ENCODE data around the gene DIO1.
"Not testable (repeated sequence)": the region's sequence is repeated elsewhere in the genome, so short reads cannot be mapped to it uniquely, and the experiment has no call there.

DIO1 gene

DNA sequence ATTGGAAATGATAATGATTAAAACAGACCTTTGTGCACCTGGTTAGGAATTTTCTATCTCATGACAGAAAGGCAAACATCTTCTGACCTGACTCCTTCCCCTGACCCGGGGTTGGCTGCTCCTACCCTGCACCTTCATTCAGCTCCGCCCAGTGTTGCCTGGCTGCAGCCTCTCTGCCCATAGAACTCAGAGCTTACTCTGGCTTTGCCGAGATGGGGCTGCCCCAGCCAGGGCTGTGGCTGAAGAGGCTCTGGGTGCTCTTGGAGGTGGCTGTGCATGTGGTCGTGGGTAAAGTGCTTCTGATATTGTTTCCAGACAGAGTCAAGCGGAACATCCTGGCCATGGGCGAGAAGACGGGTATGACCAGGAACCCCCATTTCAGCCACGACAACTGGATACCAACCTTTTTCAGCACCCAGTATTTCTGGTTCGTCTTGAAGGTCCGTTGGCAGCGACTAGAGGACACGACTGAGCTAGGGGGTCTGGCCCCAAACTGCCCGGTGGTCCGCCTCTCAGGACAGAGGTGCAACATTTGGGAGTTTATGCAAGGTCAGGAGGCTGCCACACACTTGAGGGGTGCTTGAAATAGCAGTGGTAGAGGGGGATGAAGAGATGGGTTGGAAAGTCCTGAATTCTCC lies at the start of gene DIO1:
DIO1 (plus strand) TSS at position 189 of the 638 bp plus-strand sequence; CDS start at position 213, 24 bp downstream.
- Histone ChIP-seq H3K36me3 (ENCODE audit: insufficient read depth, low read length) (no peaks in the 10 kb centered on the region), H3K4me3 (ENCODE audit: low read depth in 1 of 2, low read length in 2 of 2) (no peak within 1 kb of the TSS), H3K4me1 (ENCODE audit: insufficient read depth, low read length) (peaks cover 29% of the 10 kb centered on the region), H3K9me3 (ENCODE audit: low read length) (no peaks in the 10 kb centered on the region), H3K9ac (ENCODE audit: low read length) (no peak within 1 kb of the TSS), H3K27ac (ENCODE audit: low read depth, low read length) (no peak within 1 kb of the TSS), H3K27me3 (ENCODE audit: control insufficient read depth in 1 of 2, insufficient read depth in 2 of 2, low read length in 2 of 2) (no peaks in the 10 kb centered on the region)

DNA sequence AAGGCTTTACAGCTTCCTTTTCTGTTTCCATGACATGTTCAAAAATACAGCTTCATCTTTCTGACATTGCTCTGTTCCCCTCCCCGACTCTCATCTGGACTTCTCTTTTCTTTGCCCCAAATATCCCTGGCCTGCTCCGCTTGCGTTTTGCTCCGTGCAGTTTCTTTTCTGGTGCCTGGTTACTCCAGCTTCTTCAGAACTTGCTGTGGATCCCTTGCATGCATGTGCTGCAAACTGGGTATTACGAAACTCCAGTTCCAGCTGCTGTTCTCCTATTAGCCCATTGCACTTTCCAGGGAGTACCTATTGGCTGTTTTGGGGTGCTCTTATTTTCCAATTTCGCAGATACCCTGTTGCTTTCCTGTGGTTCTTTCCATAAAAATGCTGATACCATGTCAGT lies 46.0 kb upstream of the DIO1 start:
- H3K4me1 ChIP-seq (ENCODE audit: insufficient read depth, low read length): no peaks in the 10 kb centered on the region
- no peak overlapping the region for H3K4me3 ChIP-seq (ENCODE audit: low read depth in 1 of 2, low read length in 2 of 2)
- H3K36me3 ChIP-seq (ENCODE audit: insufficient read depth, low read length): peaks cover 9% of the 10 kb centered on the region
- H3K9ac ChIP-seq (ENCODE audit: low read length): no peak overlapping the region
- no peaks in the 10 kb centered on the region for H3K9me3 ChIP-seq (ENCODE audit: low read length)
- H3K27ac ChIP-seq (ENCODE audit: low read depth, low read length): no peak overlapping the region
- no peaks in the 10 kb centered on the region for H3K27me3 ChIP-seq (ENCODE audit: control insufficient read depth in 1 of 2, insufficient read depth in 2 of 2, low read length in 2 of 2)

DNA sequence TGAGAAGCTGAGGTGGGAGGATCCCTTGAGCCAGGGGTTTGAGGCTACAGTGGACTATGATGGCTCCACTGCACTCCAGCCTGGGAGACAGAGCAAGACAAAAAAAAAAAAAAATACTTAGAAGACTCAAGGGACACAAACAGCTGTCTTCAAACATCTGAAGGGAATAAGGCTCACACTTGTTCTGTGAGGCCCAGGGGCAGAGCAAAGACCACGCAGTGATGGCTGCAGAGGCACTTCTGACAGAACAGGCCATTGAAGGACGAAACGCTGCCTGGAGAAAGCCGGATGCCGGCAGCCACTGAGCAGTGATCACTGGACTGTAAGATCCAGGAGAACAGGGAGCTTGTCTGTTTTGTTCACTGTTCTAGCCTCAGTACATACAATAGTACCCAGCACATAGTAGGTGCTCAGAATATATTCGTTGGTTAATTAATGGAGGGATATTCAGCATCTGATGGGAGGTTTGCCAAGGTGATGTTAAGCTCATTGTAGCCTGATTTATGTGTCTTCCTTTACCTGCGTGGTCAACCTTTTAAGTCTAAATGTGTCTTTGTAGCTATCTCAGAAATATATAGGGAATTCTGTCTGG lies 43.8 kb upstream of the DIO1 start:
- Histone ChIP-seq H3K4me3 (ENCODE audit: low read depth in 1 of 2, low read length in 2 of 2) (no peak overlapping the region), H3K4me1 (ENCODE audit: insufficient read depth, low read length) (no peaks in the 10 kb centered on the region), H3K27ac (ENCODE audit: low read depth, low read length) (no peak overlapping the region), H3K36me3 (ENCODE audit: insufficient read depth, low read length) (peaks cover 17% of the 10 kb centered on the region), H3K27me3 (ENCODE audit: control insufficient read depth in 1 of 2, insufficient read depth in 2 of 2, low read length in 2 of 2) (no peaks in the 10 kb centered on the region), H3K9ac (ENCODE audit: low read length) (no peak overlapping the region), H3K9me3 (ENCODE audit: low read length) (no peaks in the 10 kb centered on the region)

DNA sequence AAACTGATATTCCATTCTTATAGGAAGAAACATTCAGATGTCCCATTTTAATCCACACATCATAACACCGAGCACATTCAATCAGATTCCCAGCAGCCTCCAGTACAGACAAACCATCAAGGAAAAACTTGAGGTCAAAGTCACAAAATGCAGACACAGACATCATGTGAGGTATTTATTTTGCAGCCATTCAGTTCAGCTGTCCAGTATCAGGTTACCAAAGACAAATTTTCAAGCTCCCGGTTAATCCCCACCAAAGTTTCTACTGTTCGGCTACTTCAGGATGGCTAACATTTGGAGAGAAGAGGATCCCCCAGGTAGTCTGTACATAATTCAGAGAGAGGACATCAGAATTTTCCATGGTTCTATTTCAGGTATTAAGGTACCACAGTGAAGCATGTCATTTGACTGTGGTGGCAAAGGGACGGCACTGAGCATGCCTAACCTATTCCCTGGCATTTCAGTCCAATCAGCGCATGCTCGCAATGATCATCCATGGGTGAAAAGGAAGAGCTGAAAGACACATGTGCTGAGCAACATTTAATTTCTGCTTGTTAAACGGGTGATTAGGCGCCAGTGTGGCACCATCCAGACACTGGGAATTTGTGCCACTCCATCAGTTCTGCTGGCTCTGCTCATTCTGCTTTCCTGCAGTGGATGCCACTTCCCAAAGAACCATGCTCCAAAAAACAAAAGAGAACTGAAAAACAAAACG lies 42.3 kb upstream of the DIO1 start:
- H3K36me3 ChIP-seq (ENCODE audit: insufficient read depth, low read length): peaks cover 32% of the 10 kb centered on the region

DNA sequence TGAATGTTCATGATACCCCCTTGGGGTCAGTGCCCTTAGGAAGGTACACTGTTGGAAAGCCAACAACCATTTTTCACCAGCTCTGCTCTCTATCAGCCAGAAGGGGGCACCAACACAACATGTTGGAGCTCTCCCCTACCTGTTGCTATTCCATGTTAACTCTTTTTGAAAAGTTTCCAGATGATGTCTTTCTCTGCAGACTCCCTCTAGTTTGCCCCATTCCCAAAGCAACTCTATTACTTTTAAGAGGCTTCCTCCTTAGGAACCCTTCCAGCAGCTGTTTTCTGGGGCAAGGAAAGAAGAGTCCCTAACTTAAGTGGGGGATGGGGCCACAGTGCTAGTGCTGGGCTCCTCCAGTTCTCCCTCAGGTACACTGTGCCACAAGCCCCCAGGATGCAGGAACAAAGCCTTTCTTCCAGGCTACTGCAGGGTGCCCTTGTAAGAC lies 33.0 kb upstream of the DIO1 start:
- Histone ChIP-seq H3K9me3 (ENCODE audit: low read length) (no peaks in the 10 kb centered on the region), H3K27me3 (ENCODE audit: control insufficient read depth in 1 of 2, insufficient read depth in 2 of 2, low read length in 2 of 2) (no peaks in the 10 kb centered on the region), H3K4me1 (ENCODE audit: insufficient read depth, low read length) (no peaks in the 10 kb centered on the region), H3K36me3 (ENCODE audit: insufficient read depth, low read length) (peaks cover 44% of the 10 kb centered on the region), H3K4me3 (ENCODE audit: low read depth in 1 of 2, low read length in 2 of 2) (no peak overlapping the region), H3K27ac (ENCODE audit: low read depth, low read length) (no peak overlapping the region), H3K9ac (ENCODE audit: low read length) (no peak overlapping the region)

More for the DNA sequence above, 42.3 kb upstream of the DIO1 start:
- no peak overlapping the region for H3K9ac ChIP-seq (ENCODE audit: low read length)
- H3K27me3 ChIP-seq (ENCODE audit: control insufficient read depth in 1 of 2, insufficient read depth in 2 of 2, low read length in 2 of 2): no peaks in the 10 kb centered on the region
- H3K4me3 ChIP-seq (ENCODE audit: low read depth in 1 of 2, low read length in 2 of 2): no peak overlapping the region
- no peaks in the 10 kb centered on the region for H3K9me3 ChIP-seq (ENCODE audit: low read length)
- H3K4me1 ChIP-seq (ENCODE audit: insufficient read depth, low read length): no peaks in the 10 kb centered on the region
- H3K27ac ChIP-seq (ENCODE audit: low read depth, low read length): no peak overlapping the region

DNA sequence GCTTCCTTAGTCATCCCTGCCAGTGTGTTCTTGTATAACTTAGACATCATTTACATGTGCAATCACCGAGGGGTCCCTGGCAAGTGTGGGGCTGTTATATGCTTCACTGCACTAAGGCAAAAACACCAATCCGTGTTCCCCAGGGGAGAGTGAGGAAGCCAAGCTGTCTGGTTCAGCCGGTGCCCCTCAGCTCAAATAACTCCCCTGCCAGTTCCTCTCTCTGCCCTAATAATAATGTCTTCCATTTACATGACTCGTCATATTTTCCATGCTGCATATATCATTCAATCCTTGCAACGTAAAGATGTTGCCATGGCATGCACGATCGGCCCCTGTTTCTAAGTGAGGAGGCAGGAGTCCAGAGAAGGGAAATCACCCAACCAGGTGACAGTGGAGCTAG lies 31.5 kb upstream of the DIO1 start:
- Histone ChIP-seq H3K27ac (ENCODE audit: low read depth, low read length) (no peak overlapping the region), H3K9ac (ENCODE audit: low read length) (no peak overlapping the region), H3K9me3 (ENCODE audit: low read length) (no peaks in the 10 kb centered on the region), H3K27me3 (ENCODE audit: control insufficient read depth in 1 of 2, insufficient read depth in 2 of 2, low read length in 2 of 2) (no peaks in the 10 kb centered on the region), H3K4me1 (ENCODE audit: insufficient read depth, low read length) (no peaks in the 10 kb centered on the region), H3K4me3 (ENCODE audit: low read depth in 1 of 2, low read length in 2 of 2) (no peak overlapping the region), H3K36me3 (ENCODE audit: insufficient read depth, low read length) (peaks cover 38% of the 10 kb centered on the region)

DNA sequence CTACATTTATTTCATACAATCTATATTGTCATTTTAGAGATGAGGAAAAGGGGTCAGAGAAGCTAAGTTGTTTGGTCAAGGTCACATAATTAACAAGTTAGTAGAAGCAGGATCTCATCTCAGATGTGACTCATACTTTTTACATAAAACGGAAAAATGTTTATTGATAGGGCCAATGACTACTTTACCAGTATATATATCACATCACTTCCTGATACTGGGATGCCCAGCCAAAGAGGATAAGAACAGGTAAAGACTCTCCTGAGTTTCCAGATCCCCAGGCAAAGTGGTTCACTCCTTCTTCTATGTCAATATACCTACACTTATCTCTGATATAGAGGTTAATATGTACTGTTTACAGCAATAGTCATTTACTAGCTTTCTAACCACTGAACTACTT lies 25.4 kb upstream of the DIO1 start:
- Histone ChIP-seq H3K4me3 (ENCODE audit: low read depth in 1 of 2, low read length in 2 of 2) (no peak overlapping the region), H3K9me3 (ENCODE audit: low read length) (no peaks in the 10 kb centered on the region), H3K27me3 (ENCODE audit: control insufficient read depth in 1 of 2, insufficient read depth in 2 of 2, low read length in 2 of 2) (no peaks in the 10 kb centered on the region), H3K36me3 (ENCODE audit: insufficient read depth, low read length) (peaks cover 32% of the 10 kb centered on the region), H3K9ac (ENCODE audit: low read length) (no peak overlapping the region), H3K4me1 (ENCODE audit: insufficient read depth, low read length) (no peaks in the 10 kb centered on the region), H3K27ac (ENCODE audit: low read depth, low read length) (no peak overlapping the region)

DNA sequence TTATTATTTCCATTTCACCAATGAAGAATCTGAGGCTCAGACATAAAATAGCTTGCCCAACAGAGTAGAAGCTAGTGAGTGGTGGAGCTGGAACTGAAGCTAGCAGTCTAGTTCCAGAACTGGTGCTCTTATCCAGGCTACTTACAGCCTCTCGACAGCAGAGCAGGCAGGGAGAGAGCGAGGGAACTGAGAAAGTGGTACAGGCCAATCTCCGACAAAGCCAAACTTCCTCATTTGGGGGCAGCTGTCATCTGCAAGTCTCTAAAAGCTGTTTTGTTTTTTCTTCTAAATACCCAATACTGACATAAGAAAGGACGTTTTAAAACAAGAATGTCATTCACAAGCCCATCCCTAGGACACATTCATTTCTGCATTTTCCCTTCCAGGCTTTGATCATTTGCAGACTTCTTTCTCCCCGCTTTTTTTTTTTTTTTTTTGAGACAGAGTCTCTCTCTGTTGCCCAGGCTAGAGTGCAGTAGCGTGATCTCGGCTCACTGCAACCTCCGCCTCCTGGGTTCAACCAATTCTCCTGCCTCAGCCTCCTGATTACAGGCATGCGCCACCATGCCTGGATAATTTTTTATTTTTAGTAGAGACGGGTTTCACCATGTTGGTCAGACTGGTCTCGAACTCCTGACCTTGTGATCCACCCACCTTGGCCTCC lies 24.4 kb upstream of the DIO1 start:
- H3K9ac ChIP-seq (ENCODE audit: low read length): no peak overlapping the region
- H3K9me3 ChIP-seq (ENCODE audit: low read length): no peaks in the 10 kb centered on the region
- no peak overlapping the region for H3K27ac ChIP-seq (ENCODE audit: low read depth, low read length)
- H3K4me1 ChIP-seq (ENCODE audit: insufficient read depth, low read length): no peaks in the 10 kb centered on the region
- H3K27me3 ChIP-seq (ENCODE audit: control insufficient read depth in 1 of 2, insufficient read depth in 2 of 2, low read length in 2 of 2): no peaks in the 10 kb centered on the region
- no peak overlapping the region for H3K4me3 ChIP-seq (ENCODE audit: low read depth in 1 of 2, low read length in 2 of 2)
- H3K36me3 ChIP-seq (ENCODE audit: insufficient read depth, low read length): peaks cover 32% of the 10 kb centered on the region

DNA sequence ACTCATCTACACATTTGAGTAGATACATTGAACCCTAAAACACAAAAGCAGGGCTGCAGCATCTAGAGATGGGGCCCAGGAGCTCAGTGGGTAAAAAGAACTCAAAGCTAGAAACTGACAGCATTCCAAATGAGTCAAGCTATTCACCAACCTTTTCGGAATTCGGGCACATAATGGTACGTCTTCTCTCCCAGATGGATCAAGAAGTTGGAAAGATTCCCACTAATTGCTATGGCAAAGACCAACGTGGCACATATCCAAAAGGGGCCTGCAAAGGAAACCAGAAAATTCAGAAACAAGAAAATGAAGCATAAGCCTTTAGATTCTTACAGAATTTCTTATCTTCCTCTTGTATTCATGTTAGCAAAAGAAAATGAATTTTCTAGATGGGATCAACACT lies 22.8 kb upstream of the DIO1 start:
- Histone ChIP-seq H3K9ac (ENCODE audit: low read length) (no peak overlapping the region), H3K27ac (ENCODE audit: low read depth, low read length) (no peak overlapping the region), H3K36me3 (ENCODE audit: insufficient read depth, low read length) (peaks cover 38% of the 10 kb centered on the region), H3K4me3 (ENCODE audit: low read depth in 1 of 2, low read length in 2 of 2) (no peak overlapping the region), H3K4me1 (ENCODE audit: insufficient read depth, low read length) (no peaks in the 10 kb centered on the region), H3K27me3 (ENCODE audit: control insufficient read depth in 1 of 2, insufficient read depth in 2 of 2, low read length in 2 of 2) (no peaks in the 10 kb centered on the region), H3K9me3 (ENCODE audit: low read length) (no peaks in the 10 kb centered on the region)

DNA sequence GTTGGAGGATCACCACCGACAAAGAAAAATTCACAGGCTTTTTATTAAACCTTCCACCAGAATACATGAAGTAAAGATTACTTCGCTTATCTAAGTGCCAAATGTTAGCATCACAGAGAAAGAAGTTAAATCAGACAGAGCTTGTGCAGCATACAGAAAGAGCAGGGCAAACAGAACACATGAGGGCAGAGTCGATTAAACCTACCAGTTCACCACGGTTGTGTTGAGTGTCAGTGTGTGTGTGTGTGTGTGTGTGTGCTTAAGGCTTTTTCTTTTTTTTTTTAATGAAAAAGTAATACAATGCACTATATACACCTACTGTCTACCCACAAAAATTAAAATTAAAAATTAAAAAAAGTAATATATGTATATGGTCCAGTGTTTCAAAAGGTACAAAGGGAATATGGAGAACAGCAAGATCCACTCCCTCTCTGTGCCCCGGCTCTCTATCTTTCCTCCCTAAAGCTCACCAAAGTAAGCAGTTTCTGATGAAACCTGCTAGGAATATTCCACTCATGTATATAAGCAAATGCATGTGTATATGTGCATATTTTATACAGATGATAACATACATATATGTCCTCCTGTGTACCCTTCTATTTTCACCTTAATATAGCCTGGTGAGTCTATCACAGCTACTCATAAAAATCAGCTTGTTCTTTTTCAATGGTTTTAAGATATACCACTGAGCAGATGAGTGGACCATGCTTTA lies 22.1 kb upstream of the DIO1 start:
- Histone ChIP-seq H3K4me3 (ENCODE audit: low read depth in 1 of 2, low read length in 2 of 2) (no peak overlapping the region), H3K27ac (ENCODE audit: low read depth, low read length) (no peak overlapping the region), H3K27me3 (ENCODE audit: control insufficient read depth in 1 of 2, insufficient read depth in 2 of 2, low read length in 2 of 2) (no peaks in the 10 kb centered on the region), H3K9me3 (ENCODE audit: low read length) (no peaks in the 10 kb centered on the region), H3K4me1 (ENCODE audit: insufficient read depth, low read length) (no peaks in the 10 kb centered on the region), H3K36me3 (ENCODE audit: insufficient read depth, low read length) (peaks cover 38% of the 10 kb centered on the region), H3K9ac (ENCODE audit: low read length) (no peak overlapping the region)

DNA sequence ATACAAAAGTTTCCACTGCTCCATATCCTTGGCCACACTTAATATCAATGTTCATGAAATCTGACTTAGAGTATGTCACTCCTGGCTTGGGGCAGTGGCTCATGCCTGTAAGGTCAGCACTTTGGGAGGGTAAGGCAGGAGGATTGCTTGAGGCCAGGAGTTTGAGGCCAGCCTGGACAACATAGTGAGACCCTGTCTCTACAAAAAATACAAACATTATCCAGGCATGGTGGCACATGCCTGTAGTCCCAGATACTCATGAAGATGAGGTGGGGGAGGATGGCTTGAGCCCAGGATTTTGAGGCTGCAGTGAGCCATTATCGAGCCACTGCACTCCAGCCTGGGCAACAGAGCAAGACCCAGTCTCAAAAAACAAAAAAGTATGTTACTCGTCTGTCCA lies 18.8 kb upstream of the DIO1 start:
- H3K4me3 ChIP-seq (ENCODE audit: low read depth in 1 of 2, low read length in 2 of 2); H3K27ac ChIP-seq (ENCODE audit: low read depth, low read length); H3K9ac ChIP-seq (ENCODE audit: low read length); H3K4me1 ChIP-seq (ENCODE audit: insufficient read depth, low read length); H3K27me3 ChIP-seq (ENCODE audit: control insufficient read depth in 1 of 2, insufficient read depth in 2 of 2, low read length in 2 of 2); H3K9me3 ChIP-seq (ENCODE audit: low read length): not testable (repeated sequence)
- H3K36me3 ChIP-seq (ENCODE audit: insufficient read depth, low read length): peaks cover 49% of the 10 kb centered on the region
